Ectodermal cell (in vitro differentiated cells): ENCODE measurements around the gene B4GALT1. TPM values are rescaled to one million over a fixed set of nuclear protein-coding genes. Genes with fewer than 3 reads are reported as not detected.

Experiments used
- H3K27ac ChIP-seq: 2 replicates; pipeline ENCODE4 v1.7.0; 2013; ENCODE audit warnings: mild to moderate bottlenecking, low read depth, low read length; ENCODE audit not compliant: insufficient read depth, poor library complexity, severe bottlenecking
- H3K27me3 ChIP-seq: 2 replicates; pipeline ENCODE4 v1.7.0; 2013; ENCODE audit warnings: mild to moderate bottlenecking, low read length; ENCODE audit not compliant: insufficient read depth, control insufficient read depth, poor library complexity, severe bottlenecking
- H3K36me3 ChIP-seq: one replicate; pipeline ENCODE4 v1.7.0; 2013; ENCODE audit warnings: low read length; ENCODE audit not compliant: control insufficient read depth, insufficient read depth
- H3K4me1 ChIP-seq: one replicate; pipeline ENCODE4 v1.7.0; 2013; ENCODE audit warnings: low read length; ENCODE audit not compliant: control insufficient read depth, insufficient read depth
- H3K4me3 ChIP-seq: 2 replicates; pipeline ENCODE4 v1.7.0; 2013; ENCODE audit warnings: low read depth, low read length, control low read depth; ENCODE audit not compliant: insufficient read depth
- H3K9me3 ChIP-seq: 2 replicates; pipeline ENCODE4 v1.7.0; 2013; ENCODE audit warnings: mild to moderate bottlenecking, low read length, moderate library complexity; ENCODE audit not compliant: control insufficient read depth
- WGBS, 2 experiments: methylation state at CpG; one replicate each; pipeline ENCODE4 v1.1.7; 2013; ENCODE audit warnings: missing lambda C conversion rate in 2 of 2; 5-methylcytosine and 5-hydroxymethylcytosine counted together
- polyA plus RNA-seq, 4 experiments: library from polyadenylated mRNA; stranded (reverse); fragments of 50-300 nt; gene quantifications; one replicate each; pipeline ENCODE4 v1.2.3, GENCODE V29; 2013

B4GALT1 gene
- polyA plus RNA-seq (2013, experiment 1 of 4) = 14.2 TPM
- polyA plus RNA-seq (2013, experiment 2 of 4) = 13.7 TPM
- 14.4 TPM for polyA plus RNA-seq (2013, experiment 3 of 4)
- polyA plus RNA-seq (2013, experiment 4 of 4) = 15.3 TPM

- peaks cover 10% of the 10 kb centered on the region for H3K4me1 ChIP-seq
- no peaks in the 10 kb centered on the region for H3K9me3 ChIP-seq
- H3K27ac ChIP-seq = peak within 1 kb of the TSS; percentile 27
- H3K27me3 ChIP-seq = peaks cover 35% of the 10 kb centered on the region
- WGBS, 2 experiments = 3 to 4% methylated on average over 101 of the region's 101 CpGs
- H3K36me3 ChIP-seq = no peaks in the 10 kb centered on the region
- peak within 1 kb of the TSS; percentile 74 for H3K4me3 ChIP-seq
These were observed at the start of gene B4GALT1 for GRCh38 chr9:33167084-33167971. Gene B4GALT1, minus strand, starts transcription at chr9:33167336. Its CDS starts 167 bp downstream, at chr9:33167169.

- H3K4me1 ChIP-seq = peaks cover 8% of the 10 kb centered on the region
- WGBS, 2 experiments = 54 to 59% methylated on average over 3 of the region's 3 CpGs
- H3K4me3 ChIP-seq = no peak overlapping the region
- H3K27me3 ChIP-seq = no peaks in the 10 kb centered on the region
- no peaks in the 10 kb centered on the region for H3K36me3 ChIP-seq
- no peak overlapping the region for H3K27ac ChIP-seq
- no peaks in the 10 kb centered on the region for H3K9me3 ChIP-seq
These were observed 44.7 kb upstream of the B4GALT1 start for GRCh38 chr9:33211695-33212393.

- Histone ChIP-seq H3K4me3 (no peak overlapping the region), H3K36me3 (no peaks in the 10 kb centered on the region), H3K4me1 (peaks cover 8% of the 10 kb centered on the region), H3K27me3 (no peaks in the 10 kb centered on the region), H3K9me3 (no peaks in the 10 kb centered on the region), H3K27ac (no peak overlapping the region)
- WGBS, 2 experiments = 90 to 94% methylated on average over 3 to 4 of the region's 4 CpGs
These were observed 43.0 kb upstream of the B4GALT1 start for GRCh38 chr9:33210006-33210715.

GRCh38 chr9:33209394-33209793, 42.3 kb upstream of the B4GALT1 start:
- no peak overlapping the region for H3K27ac ChIP-seq
- H3K36me3 ChIP-seq = no peaks in the 10 kb centered on the region
- no peaks in the 10 kb centered on the region for H3K9me3 ChIP-seq
- no peak overlapping the region for H3K4me3 ChIP-seq
- peaks cover 8% of the 10 kb centered on the region for H3K4me1 ChIP-seq
- WGBS, 2 experiments = 89 to 94% methylated on average over 1 of the region's 1 CpG
- no peaks in the 10 kb centered on the region for H3K27me3 ChIP-seq

- 75 to 77% methylated on average over 11 of the region's 11 CpGs for WGBS, 2 experiments
- Histone ChIP-seq H3K9me3 (no peaks in the 10 kb centered on the region), H3K36me3 (no peaks in the 10 kb centered on the region), H3K27me3 (peaks cover 4% of the 10 kb centered on the region), H3K4me1 (no peaks in the 10 kb centered on the region), H3K4me3 (no peak overlapping the region), H3K27ac (no peak overlapping the region)
These were observed 35.5 kb upstream of the B4GALT1 start for GRCh38 chr9:33202552-33203201.

GRCh38 chr9:33202018-33202417, 34.9 kb upstream of the B4GALT1 start:
- H3K27ac ChIP-seq = no peak overlapping the region
- peaks cover 4% of the 10 kb centered on the region for H3K27me3 ChIP-seq
- H3K4me1 ChIP-seq = no peaks in the 10 kb centered on the region
- 94 to 97% methylated on average over 1 of the region's 1 CpG for WGBS, 2 experiments
- no peak overlapping the region for H3K4me3 ChIP-seq
- H3K9me3 ChIP-seq = no peaks in the 10 kb centered on the region
- H3K36me3 ChIP-seq = no peaks in the 10 kb centered on the region

GRCh38 chr9:33198165-33198564, 31.0 kb upstream of the B4GALT1 start:
- WGBS, 2 experiments = 91 to 93% methylated on average over 6 of the region's 6 CpGs
- Histone ChIP-seq H3K4me3 (no peak overlapping the region), H3K27ac (no peak overlapping the region), H3K36me3 (no peaks in the 10 kb centered on the region), H3K27me3 (peaks cover 4% of the 10 kb centered on the region), H3K9me3 (no peaks in the 10 kb centered on the region), H3K4me1 (no peaks in the 10 kb centered on the region)

- H3K36me3 ChIP-seq = no peaks in the 10 kb centered on the region
- H3K27ac ChIP-seq = no peak overlapping the region
These were observed 30.4 kb upstream of the B4GALT1 start for GRCh38 chr9:33197279-33198152.

GRCh38 chr9:33196736-33197135, 29.6 kb upstream of the B4GALT1 start:
- H3K27ac ChIP-seq = no peak overlapping the region
- no peak overlapping the region for H3K4me3 ChIP-seq
- H3K4me1 ChIP-seq = no peaks in the 10 kb centered on the region
- 85 to 88% methylated on average over 1 of the region's 1 CpG for WGBS, 2 experiments
- H3K36me3 ChIP-seq = no peaks in the 10 kb centered on the region
- H3K27me3 ChIP-seq = peaks cover 7% of the 10 kb centered on the region
- no peaks in the 10 kb centered on the region for H3K9me3 ChIP-seq

More at GRCh38 chr9:33197279-33198152, 30.4 kb upstream of the B4GALT1 start:
- Histone ChIP-seq H3K27me3 (peaks cover 5% of the 10 kb centered on the region), H3K9me3 (no peaks in the 10 kb centered on the region), H3K4me1 (no peaks in the 10 kb centered on the region), H3K4me3 (no peak overlapping the region)
- 83 to 87% methylated on average over 6 of the region's 6 CpGs for WGBS, 2 experiments
